Hepatocyte (in vitro differentiated cells): ENCODE data around the gene PRKRA. TPM values are rescaled to one million over a fixed set of nuclear protein-coding genes. Genes with fewer than 3 reads are reported as not detected.

Experiments used
- DNase-seq: peaks from one replicate; pipeline ENCODE4 v3.0.0-alpha.2; 2016; ENCODE audit warnings: low spot score
- H2AFZ ChIP-seq: fragments of 200-600 bp; sonication (generic); 2 replicates; pipeline ENCODE4 v1.6.0; 2016; ENCODE audit warnings: antibody characterized with exemption, mild to moderate bottlenecking
- H3K27ac ChIP-seq: fragments of 200-600 bp; sonication (generic); 2 replicates; pipeline ENCODE4 v1.5.1; 2016; ENCODE audit warnings: mild to moderate bottlenecking
- H3K27me3 ChIP-seq: fragments of 200-600 bp; sonication (generic); 2 replicates; pipeline ENCODE4 v1.6.1; 2016
- H3K36me3 ChIP-seq: fragments of 200-600 bp; sonication (generic); replicated peaks from 2 replicates; pipeline ENCODE4 v1.5.1; 2016; ENCODE audit warnings: low read depth; ENCODE audit not compliant: insufficient read depth
- H3K4me1 ChIP-seq: fragments of 200-600 bp; sonication (generic); 2 replicates; pipeline ENCODE4 v1.5.1; 2016; ENCODE audit warnings: mild to moderate bottlenecking, moderate library complexity; ENCODE audit not compliant: insufficient read depth
- H3K4me2 ChIP-seq: fragments of 200-600 bp; sonication (generic); 2 replicates; pipeline ENCODE4 v1.6.0; 2016
- H3K4me3 ChIP-seq: fragments of 200-600 bp; sonication (generic); 2 replicates; pipeline ENCODE4 v1.5.1; 2016; ENCODE audit warnings: mild to moderate bottlenecking
- H3K79me2 ChIP-seq: fragments of 200-600 bp; sonication (generic); 2 replicates; pipeline ENCODE4 v1.6.0; 2017; ENCODE audit warnings: mild to moderate bottlenecking
- H3K9me2 ChIP-seq: fragments of 200-600 bp; sonication (generic); replicated peaks from 2 replicates; pipeline ENCODE4 v1.6.0; 2017; ENCODE audit warnings: mild to moderate bottlenecking; ENCODE audit not compliant: insufficient read depth
- H3K9me3 ChIP-seq: fragments of 200-600 bp; sonication (generic); 2 replicates; pipeline ENCODE4 v1.5.1; 2016; ENCODE audit warnings: low read depth, mild to moderate bottlenecking
- H4K20me1 ChIP-seq: fragments of 200-600 bp; sonication (generic); 2 replicates; pipeline ENCODE4 v1.6.0; 2016; ENCODE audit warnings: mild to moderate bottlenecking; ENCODE audit not compliant: insufficient read depth, poor library complexity, severe bottlenecking
- EZH2 ChIP-seq: fragments of 200-600 bp; sonication (generic); IDR thresholded peaks from 2 replicates; pipeline ENCODE4 v1.6.1; 2016; ENCODE audit warnings: antibody characterized with exemption, mild to moderate bottlenecking, borderline replicate concordance
- EZH2phosphoT487 ChIP-seq: fragments of 200-600 bp; sonication (generic); IDR thresholded peaks from one replicate; pipeline ENCODE4 v1.6.1; 2018; ENCODE audit warnings: antibody characterized with exemption, mild to moderate bottlenecking, low read depth, moderate library complexity; ENCODE audit not compliant: unreplicated experiment, severe bottlenecking
- WGBS: methylation state at CpG from one replicate; pipeline ENCODE4 v1.1.6; 2016; ENCODE audit warnings: low lambda C conversion rate; ENCODE audit errors: missing lambda C conversion rate; 5-methylcytosine and 5-hydroxymethylcytosine counted together
- polyA plus RNA-seq: library from polyadenylated mRNA; unstranded; fragments of >200 nt; fragmentation: Nextera tagmentation; extraction: Ambion mirVana; gene quantifications from 2 replicates; pipeline ENCODE4 v1.2.1, GENCODE V29; 2016
- total RNA-seq: library from RNA; depleted of rRNA; stranded (reverse); fragments of >200 nt; gene quantifications from 2 replicates; pipeline ENCODE4 v1.2.3, GENCODE V29; 2014
- TF ChIP-seq, protein P1 (sequence below): fragments of 200-600 bp; sonication (generic); IDR thresholded peaks from 2 replicates; pipeline ENCODE4 v1.5.1; 2016; ENCODE audit warnings: antibody characterized with exemption, mild to moderate bottlenecking; ENCODE audit not compliant: poor library complexity

Gene PRKRA
- total and polyA plus RNA-seq, 2 experiments from 2014 or later, result 33.4 to 53.0 TPM

DNA sequence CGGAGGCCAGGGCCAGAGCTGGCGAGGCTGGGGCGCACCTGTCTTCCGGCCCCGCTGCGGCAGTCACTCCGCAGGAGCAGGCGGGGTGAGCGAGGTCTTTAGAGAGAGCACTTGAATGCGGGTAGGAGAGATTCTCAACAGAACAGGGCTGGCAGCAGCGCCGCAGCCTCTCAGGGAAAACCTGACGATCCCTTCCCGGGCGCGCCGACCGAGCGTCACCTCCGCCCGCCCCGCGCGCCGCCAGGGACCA is 526 bp downstream of the PRKRA start:
- H3K79me2 ChIP-seq, result peaks cover 39% of the 10 kb centered on the region
- H2AFZ ChIP-seq, result peak overlapping the region; percentile 55
- H3K27me3 ChIP-seq, result no peaks in the 10 kb centered on the region
- H4K20me1 ChIP-seq, result peaks cover 21% of the 10 kb centered on the region
- H3K4me2 ChIP-seq, result peak overlapping the region; percentile 92
- no peaks in the 10 kb centered on the region for H3K36me3 ChIP-seq
- peak overlapping the region; percentile 99 for H3K27ac ChIP-seq
- H3K4me1 ChIP-seq, result peaks cover 16% of the 10 kb centered on the region
- no peaks in the 10 kb centered on the region for H3K9me3 ChIP-seq
- under 1% methylated on average over 21 of the region's 25 CpGs for WGBS
- no peak for DNase-seq
- H3K9me2 ChIP-seq, result no peaks in the 10 kb centered on the region
- peak overlapping the region; percentile 66 for H3K4me3 ChIP-seq
- TF ChIP-seq EZH2phosphoT487 (no peak), EZH2 (no peak)
- TF ChIP-seq, protein P1, sequence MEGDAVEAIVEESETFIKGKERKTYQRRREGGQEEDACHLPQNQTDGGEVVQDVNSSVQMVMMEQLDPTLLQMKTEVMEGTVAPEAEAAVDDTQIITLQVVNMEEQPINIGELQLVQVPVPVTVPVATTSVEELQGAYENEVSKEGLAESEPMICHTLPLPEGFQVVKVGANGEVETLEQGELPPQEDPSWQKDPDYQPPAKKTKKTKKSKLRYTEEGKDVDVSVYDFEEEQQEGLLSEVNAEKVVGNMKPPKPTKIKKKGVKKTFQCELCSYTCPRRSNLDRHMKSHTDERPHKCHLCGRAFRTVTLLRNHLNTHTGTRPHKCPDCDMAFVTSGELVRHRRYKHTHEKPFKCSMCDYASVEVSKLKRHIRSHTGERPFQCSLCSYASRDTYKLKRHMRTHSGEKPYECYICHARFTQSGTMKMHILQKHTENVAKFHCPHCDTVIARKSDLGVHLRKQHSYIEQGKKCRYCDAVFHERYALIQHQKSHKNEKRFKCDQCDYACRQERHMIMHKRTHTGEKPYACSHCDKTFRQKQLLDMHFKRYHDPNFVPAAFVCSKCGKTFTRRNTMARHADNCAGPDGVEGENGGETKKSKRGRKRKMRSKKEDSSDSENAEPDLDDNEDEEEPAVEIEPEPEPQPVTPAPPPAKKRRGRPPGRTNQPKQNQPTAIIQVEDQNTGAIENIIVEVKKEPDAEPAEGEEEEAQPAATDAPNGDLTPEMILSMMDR, result no peak

DNA sequence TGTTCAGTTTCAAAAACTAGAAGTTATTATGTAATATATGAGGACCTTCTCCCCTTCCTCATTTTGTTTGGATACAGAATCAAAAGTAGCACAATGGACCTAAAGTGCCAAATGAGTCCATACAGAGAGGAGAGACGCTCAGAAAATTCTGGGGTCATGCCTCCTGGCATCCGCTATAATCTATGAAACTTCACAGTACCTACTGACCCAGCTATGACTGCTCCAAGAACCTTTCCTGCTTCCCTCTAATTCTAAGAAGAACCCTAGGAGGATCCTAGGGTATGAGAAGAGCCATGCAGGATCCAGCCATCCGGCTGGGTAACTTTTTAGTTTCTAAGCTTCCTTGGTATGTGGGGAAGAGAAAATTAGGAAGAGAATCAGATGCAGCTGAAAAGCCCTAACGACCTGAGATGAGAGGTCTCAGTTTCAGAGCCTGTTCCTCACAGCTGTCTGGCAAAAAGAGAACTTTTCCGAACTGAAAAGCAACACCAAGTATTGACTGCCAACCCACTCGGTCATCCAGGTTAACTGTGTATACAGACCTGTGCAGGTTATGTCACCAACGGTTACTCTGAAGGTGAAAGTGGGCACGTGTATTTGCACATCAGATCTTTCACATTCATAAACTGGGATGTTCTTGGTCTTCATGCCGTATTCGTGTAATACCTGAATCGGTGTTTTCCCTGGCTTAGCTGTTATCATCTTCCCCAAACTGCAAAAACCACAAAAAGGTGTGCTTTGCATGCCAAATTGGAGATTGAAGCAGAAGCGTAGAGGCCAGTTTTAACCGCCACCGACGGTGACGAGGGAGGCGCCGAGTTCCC is 1.1 kb downstream of the PRKRA start:
- peaks cover 21% of the 10 kb centered on the region for H4K20me1 ChIP-seq
- no peak for TF ChIP-seq EZH2
- TF ChIP-seq, protein P1, result no peak
- peak overlapping the region; percentile 99 for H3K27ac ChIP-seq
- no peaks in the 10 kb centered on the region for H3K27me3 ChIP-seq
- peak overlapping the region; percentile 66 for H3K4me3 ChIP-seq
- WGBS, result 13% methylated on average over 18 of the region's 18 CpGs
- H3K4me1 ChIP-seq, result peaks cover 16% of the 10 kb centered on the region
- DNase-seq, result peak; percentile 37
- H3K9me3 ChIP-seq, result no peaks in the 10 kb centered on the region
- H3K36me3 ChIP-seq, result no peaks in the 10 kb centered on the region
- no peaks in the 10 kb centered on the region for H3K9me2 ChIP-seq
- peaks cover 39% of the 10 kb centered on the region for H3K79me2 ChIP-seq
- H2AFZ ChIP-seq, result peak overlapping the region; percentile 55
- H3K4me2 ChIP-seq, result peak overlapping the region; percentile 92

DNA sequence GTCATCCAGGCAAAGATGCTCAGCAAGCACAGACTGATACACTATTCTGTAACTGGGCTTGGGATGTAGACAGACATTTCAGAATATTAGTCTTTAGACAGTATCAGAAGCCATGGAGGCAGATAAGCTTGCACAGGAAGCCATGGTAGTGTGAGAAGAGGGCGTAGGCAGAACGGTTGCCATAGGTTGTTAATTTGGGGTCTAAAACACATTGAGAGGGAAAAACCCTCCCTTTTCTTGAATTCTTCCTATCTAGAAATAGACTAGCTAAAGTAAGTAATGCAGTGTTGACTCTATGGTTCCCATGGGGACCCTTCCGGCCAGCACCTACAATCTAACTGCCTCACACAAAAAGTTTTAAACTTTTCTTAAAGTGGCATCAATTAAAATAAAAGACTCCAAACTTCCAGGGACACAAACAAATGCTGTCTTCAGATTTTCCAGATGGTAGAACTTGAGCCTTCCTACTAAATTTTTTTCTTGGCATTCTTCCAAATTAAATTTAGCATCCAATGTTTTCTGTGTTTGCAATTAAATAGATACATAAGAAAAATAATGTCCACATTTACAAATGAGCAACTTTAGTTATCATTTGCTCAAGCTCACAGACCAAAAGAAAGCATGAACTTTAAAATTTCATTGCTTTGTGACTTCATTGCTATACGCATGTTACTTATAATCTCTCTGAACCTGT is 1.9 kb downstream of the PRKRA start:
- Histone ChIP-seq H4K20me1 (peaks cover 21% of the 10 kb centered on the region), H3K9me2 (no peaks in the 10 kb centered on the region), H3K4me1 (peaks cover 16% of the 10 kb centered on the region), H2AFZ (no peak overlapping the region), H3K9me3 (no peaks in the 10 kb centered on the region), H3K36me3 (no peaks in the 10 kb centered on the region), H3K4me2 (peak overlapping the region; percentile 92), H3K27ac (peak overlapping the region; percentile 99), H3K4me3 (peak overlapping the region; percentile 66), H3K79me2 (peaks cover 39% of the 10 kb centered on the region), H3K27me3 (no peaks in the 10 kb centered on the region)
- TF ChIP-seq, protein P1, result no peak
- TF ChIP-seq EZH2phosphoT487, result no peak
- TF ChIP-seq EZH2, result no peak
- DNase-seq, result no peak
- WGBS, result 79% methylated on average over 4 of the region's 4 CpGs
